Parathyroid adenoma (tissue), 2 donors: Measurements from ENCODE around the gene NDUFB6.
A peak's percentile ranks its signal among the peaks of the same experiment; 100 is the strongest.

Source experiments
- H2AFZ ChIP-seq: fragments of 300-600 bp; sonication (generic); one replicate; pipeline ENCODE4 v1.7.0; 2017; ENCODE audit warnings: antibody characterized with exemption, mild to moderate bottlenecking
- H3K27ac ChIP-seq: fragments of 300-600 bp; sonication (generic); one replicate; pipeline ENCODE4 v1.7.0; 2017
- H3K27me3 ChIP-seq: fragments of 300-600 bp; sonication (generic); one replicate; pipeline ENCODE4 v1.7.0; 2017; ENCODE audit warnings: low read length; ENCODE audit not compliant: control insufficient read depth, insufficient read depth
- H3K36me3 ChIP-seq: fragments of 300-600 bp; sonication (generic); one replicate; pipeline ENCODE4 v1.7.0; 2017; ENCODE audit warnings: low read length; ENCODE audit not compliant: control insufficient read depth, insufficient read depth
- H3K4me1 ChIP-seq: fragments of 300-600 bp; sonication (generic); one replicate; pipeline ENCODE4 v1.7.0; 2017; ENCODE audit warnings: control low read depth
- H3K4me2 ChIP-seq: fragments of 300-600 bp; sonication (generic); one replicate; pipeline ENCODE4 v1.7.0; 2017; ENCODE audit warnings: low read length
- H3K4me3 ChIP-seq: fragments of 300-600 bp; sonication (generic); one replicate; pipeline ENCODE4 v1.7.0; 2017; ENCODE audit warnings: low read depth, low read length
- H3K79me2 ChIP-seq: fragments of 300-600 bp; sonication (generic); one replicate; pipeline ENCODE4 v1.7.0; 2017; ENCODE audit warnings: control low read depth
- H3K9ac ChIP-seq: fragments of 300-600 bp; sonication (generic); one replicate; pipeline ENCODE4 v1.7.0; 2017; ENCODE audit warnings: mild to moderate bottlenecking
- H3K9me3 ChIP-seq: fragments of 300-600 bp; sonication (generic); one replicate; pipeline ENCODE4 v1.7.0; 2017; ENCODE audit warnings: low read length; ENCODE audit not compliant: control insufficient read depth
- TF ChIP-seq, protein P1 (sequence below): fragments of 300-600 bp; sonication (generic); IDR thresholded peaks from one replicate; pipeline ENCODE4 v1.7.0; 2017; ENCODE audit warnings: antibody characterized with exemption, mild to moderate bottlenecking
- donor health status: primary hyperparathyroidism.

NDUFB6 gene

GRCh38 chr9:32573821-32574220, 862 bp upstream of the NDUFB6 start:
- H3K79me2 ChIP-seq, result peaks cover 9% of the 10 kb centered on the region
- H3K27me3 ChIP-seq, result no peaks in the 10 kb centered on the region
- H2AFZ ChIP-seq, result peak overlapping the region; percentile 85
- no peak overlapping the region for H3K27ac ChIP-seq
- peaks cover 5% of the 10 kb centered on the region for H3K4me1 ChIP-seq
- no peak overlapping the region for H3K4me3 ChIP-seq
- no peaks in the 10 kb centered on the region for H3K9me3 ChIP-seq
- no peaks in the 10 kb centered on the region for H3K36me3 ChIP-seq
- TF ChIP-seq, protein P1, sequence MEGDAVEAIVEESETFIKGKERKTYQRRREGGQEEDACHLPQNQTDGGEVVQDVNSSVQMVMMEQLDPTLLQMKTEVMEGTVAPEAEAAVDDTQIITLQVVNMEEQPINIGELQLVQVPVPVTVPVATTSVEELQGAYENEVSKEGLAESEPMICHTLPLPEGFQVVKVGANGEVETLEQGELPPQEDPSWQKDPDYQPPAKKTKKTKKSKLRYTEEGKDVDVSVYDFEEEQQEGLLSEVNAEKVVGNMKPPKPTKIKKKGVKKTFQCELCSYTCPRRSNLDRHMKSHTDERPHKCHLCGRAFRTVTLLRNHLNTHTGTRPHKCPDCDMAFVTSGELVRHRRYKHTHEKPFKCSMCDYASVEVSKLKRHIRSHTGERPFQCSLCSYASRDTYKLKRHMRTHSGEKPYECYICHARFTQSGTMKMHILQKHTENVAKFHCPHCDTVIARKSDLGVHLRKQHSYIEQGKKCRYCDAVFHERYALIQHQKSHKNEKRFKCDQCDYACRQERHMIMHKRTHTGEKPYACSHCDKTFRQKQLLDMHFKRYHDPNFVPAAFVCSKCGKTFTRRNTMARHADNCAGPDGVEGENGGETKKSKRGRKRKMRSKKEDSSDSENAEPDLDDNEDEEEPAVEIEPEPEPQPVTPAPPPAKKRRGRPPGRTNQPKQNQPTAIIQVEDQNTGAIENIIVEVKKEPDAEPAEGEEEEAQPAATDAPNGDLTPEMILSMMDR, result no peak
- no peak overlapping the region for H3K9ac ChIP-seq
- no peak overlapping the region for H3K4me2 ChIP-seq

GRCh38 chr9:32571969-32572899, 725 bp downstream of the NDUFB6 start:
- no peaks in the 10 kb centered on the region for H3K27me3 ChIP-seq
- TF ChIP-seq, protein P1, result peak; percentile 45
- H3K4me2 ChIP-seq, result peak overlapping the region; percentile 69
- H3K27ac ChIP-seq, result peak overlapping the region; percentile 80
- H3K4me1 ChIP-seq, result peaks cover 5% of the 10 kb centered on the region
- no peaks in the 10 kb centered on the region for H3K9me3 ChIP-seq
- H3K9ac ChIP-seq, result no peak overlapping the region
- peaks cover 9% of the 10 kb centered on the region for H3K79me2 ChIP-seq
- H3K36me3 ChIP-seq, result no peaks in the 10 kb centered on the region
- peak overlapping the region; percentile 85 for H2AFZ ChIP-seq
- peak overlapping the region; percentile 86 for H3K4me3 ChIP-seq

- TF ChIP-seq, protein P1, result no peak
- Histone ChIP-seq H3K27ac (no peak overlapping the region), H3K9ac (no peak overlapping the region), H3K36me3 (no peaks in the 10 kb centered on the region), H2AFZ (no peak overlapping the region), H3K27me3 (no peaks in the 10 kb centered on the region), H3K9me3 (no peaks in the 10 kb centered on the region), H3K4me3 (no peak overlapping the region), H3K79me2 (peaks cover 14% of the 10 kb centered on the region), H3K4me2 (peak overlapping the region; percentile 9), H3K4me1 (peaks cover 5% of the 10 kb centered on the region)
These were observed 2.7 kb downstream of the NDUFB6 start for GRCh38 chr9:32570262-32570661.

- TF ChIP-seq, protein P1, result no peak
- Histone ChIP-seq H3K9me3 (no peaks in the 10 kb centered on the region), H3K4me2 (no peak overlapping the region), H3K79me2 (peaks cover 18% of the 10 kb centered on the region), H3K9ac (no peak overlapping the region), H2AFZ (no peak overlapping the region), H3K36me3 (no peaks in the 10 kb centered on the region), H3K27ac (no peak overlapping the region), H3K27me3 (no peaks in the 10 kb centered on the region), H3K4me1 (peaks cover 5% of the 10 kb centered on the region), H3K4me3 (no peak overlapping the region)
These were observed 6.2 kb downstream of the NDUFB6 start for GRCh38 chr9:32566770-32567169.
